Brain microvascular endothelial cell (primary cell): ENCODE measurements around the gene FRMD3.
A peak's percentile ranks its signal among the peaks of the same experiment; 100 is the strongest.

Experiments used
- DNase-seq: peaks from one replicate; pipeline ENCODE4 v3.0.0-alpha.2; 2020
- H3K27ac ChIP-seq: fragments of 250-450 bp; sonication (Bioruptor Pico); 2 replicates; pipeline ENCODE4 v1.5.1; 2020; ENCODE audit warnings: mild to moderate bottlenecking, moderate library complexity
- H3K27me3 ChIP-seq: fragments of 250-450 bp; sonication (Bioruptor Pico); replicated peaks from 2 replicates; pipeline ENCODE4 v1.5.1; 2020; ENCODE audit warnings: mild to moderate bottlenecking
- H3K36me3 ChIP-seq: fragments of 250-450 bp; sonication (Bioruptor Pico); replicated peaks from 2 replicates; pipeline ENCODE4 v1.5.1; 2020; ENCODE audit warnings: mild to moderate bottlenecking
- H3K4me3 ChIP-seq: 2 replicates; pipeline ENCODE4 v1.5.1; 2011; ENCODE audit warnings: low read depth, mild to moderate bottlenecking, control low read depth, low read length, moderate library complexity
- in situ Hi-C: cut with HindIII; loops from 2 replicates; pipeline ENCODE4 v1.10.0; 2017; ENCODE audit warnings: low sequenced_read_pairs, low pct_ligation_motif_present
- TF ChIP-seq, protein P1 (sequence below): IDR thresholded peaks from 2 replicates; pipeline ENCODE4 v1.5.1; 2011; ENCODE audit warnings: low read depth, mild to moderate bottlenecking, moderate library complexity, low read length, control low read depth, inconsistent platforms; ENCODE audit errors: missing control alignments

FRMD3 gene

GRCh38 chr9:83280790-83281189 is 257.4 kb downstream of the FRMD3 start:
- no peak overlapping the region for H3K4me3 ChIP-seq
- in situ Hi-C loops, result no loop called here
- no peak for DNase-seq
- no peak overlapping the region for H3K27ac ChIP-seq
- no peaks in the 10 kb centered on the region for H3K27me3 ChIP-seq
- TF ChIP-seq, protein P1, sequence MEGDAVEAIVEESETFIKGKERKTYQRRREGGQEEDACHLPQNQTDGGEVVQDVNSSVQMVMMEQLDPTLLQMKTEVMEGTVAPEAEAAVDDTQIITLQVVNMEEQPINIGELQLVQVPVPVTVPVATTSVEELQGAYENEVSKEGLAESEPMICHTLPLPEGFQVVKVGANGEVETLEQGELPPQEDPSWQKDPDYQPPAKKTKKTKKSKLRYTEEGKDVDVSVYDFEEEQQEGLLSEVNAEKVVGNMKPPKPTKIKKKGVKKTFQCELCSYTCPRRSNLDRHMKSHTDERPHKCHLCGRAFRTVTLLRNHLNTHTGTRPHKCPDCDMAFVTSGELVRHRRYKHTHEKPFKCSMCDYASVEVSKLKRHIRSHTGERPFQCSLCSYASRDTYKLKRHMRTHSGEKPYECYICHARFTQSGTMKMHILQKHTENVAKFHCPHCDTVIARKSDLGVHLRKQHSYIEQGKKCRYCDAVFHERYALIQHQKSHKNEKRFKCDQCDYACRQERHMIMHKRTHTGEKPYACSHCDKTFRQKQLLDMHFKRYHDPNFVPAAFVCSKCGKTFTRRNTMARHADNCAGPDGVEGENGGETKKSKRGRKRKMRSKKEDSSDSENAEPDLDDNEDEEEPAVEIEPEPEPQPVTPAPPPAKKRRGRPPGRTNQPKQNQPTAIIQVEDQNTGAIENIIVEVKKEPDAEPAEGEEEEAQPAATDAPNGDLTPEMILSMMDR, result no peak
- H3K36me3 ChIP-seq, result no peaks in the 10 kb centered on the region

GRCh38 chr9:83280268-83280667 is 257.9 kb downstream of the FRMD3 start:
- no peaks in the 10 kb centered on the region for H3K36me3 ChIP-seq
- no peaks in the 10 kb centered on the region for H3K27me3 ChIP-seq
- H3K4me3 ChIP-seq, result no peak overlapping the region
- in situ Hi-C loops, result no loop called here
- H3K27ac ChIP-seq, result no peak overlapping the region
- TF ChIP-seq, protein P1, result no peak
- DNase-seq, result peak; percentile 41

DNA sequence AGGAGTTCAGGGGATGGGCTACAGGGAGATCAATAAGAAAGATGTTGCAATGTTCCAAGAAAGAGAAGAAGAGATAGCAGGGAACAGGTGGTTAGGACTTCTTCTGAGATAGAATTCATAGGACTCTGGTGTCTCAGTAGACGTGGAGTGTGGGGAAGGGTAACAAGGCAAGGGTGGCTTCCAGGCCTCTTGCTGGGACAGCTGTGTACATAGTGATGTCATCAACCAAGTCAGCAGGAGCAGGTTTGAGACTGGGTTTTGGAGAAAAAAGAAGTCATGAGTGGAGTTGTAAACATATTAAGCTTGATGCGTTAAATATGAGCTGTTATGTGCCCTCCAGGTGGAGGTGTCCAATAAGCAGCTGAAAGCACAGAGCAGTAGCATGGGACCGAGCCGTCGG is 263.4 kb downstream of the FRMD3 start:
- no peak for DNase-seq
- H3K27ac ChIP-seq, result no peak overlapping the region
- no peaks in the 10 kb centered on the region for H3K27me3 ChIP-seq
- in situ Hi-C loops, result no loop called here
- H3K36me3 ChIP-seq, result no peaks in the 10 kb centered on the region
- H3K4me3 ChIP-seq, result no peak overlapping the region
- TF ChIP-seq, protein P1, result no peak

- Histone ChIP-seq H3K36me3 (no peaks in the 10 kb centered on the region), H3K4me3 (no peak overlapping the region), H3K27me3 (no peaks in the 10 kb centered on the region), H3K27ac (no peak overlapping the region)
- no peak for DNase-seq
- in situ Hi-C loops, result no loop called here
- TF ChIP-seq, protein P1, result no peak
These were observed 266.5 kb downstream of the FRMD3 start for GRCh38 chr9:83271665-83272071.

GRCh38 chr9:83270116-83270515 is 268.1 kb downstream of the FRMD3 start:
- in situ Hi-C loops, result no loop called here
- H3K27me3 ChIP-seq, result no peaks in the 10 kb centered on the region
- no peaks in the 10 kb centered on the region for H3K36me3 ChIP-seq
- no peak for DNase-seq
- no peak overlapping the region for H3K4me3 ChIP-seq
- TF ChIP-seq, protein P1, result no peak
- no peak overlapping the region for H3K27ac ChIP-seq

DNA sequence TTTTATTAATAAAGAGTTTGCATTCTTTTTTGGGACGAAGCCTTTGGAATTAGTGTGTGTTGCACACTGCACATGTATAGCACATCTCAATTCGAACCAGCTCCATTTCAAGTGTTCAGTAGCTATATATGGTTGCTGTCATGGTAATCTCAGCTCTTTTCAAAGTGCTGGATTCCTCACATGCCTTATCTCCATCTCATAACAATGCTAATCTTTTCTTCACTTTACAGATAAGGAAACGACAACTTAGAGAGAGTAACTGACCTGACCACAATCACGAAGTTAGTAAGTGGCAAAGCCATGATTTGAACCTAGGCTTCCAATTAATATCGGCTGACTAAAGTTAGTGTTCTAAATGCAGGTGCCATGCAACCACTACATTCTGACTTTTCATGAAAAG is 270.5 kb downstream of the FRMD3 start:
- in situ Hi-C loops, result no loop called here
- Histone ChIP-seq H3K27me3 (no peaks in the 10 kb centered on the region), H3K27ac (no peak overlapping the region), H3K4me3 (no peak overlapping the region), H3K36me3 (no peaks in the 10 kb centered on the region)
- TF ChIP-seq, protein P1, result no peak
- DNase-seq, result peak; percentile 37
